Measurements from ENCODE around the gene LRP5. TPM values are rescaled to one million over a fixed set of nuclear protein-coding genes. Genes with fewer than 3 reads are reported as not detected.

LRP5 gene
- total RNA-seq, 1 experiment from 2014 or later: 32.8 TPM

- no TSS peak for BruUV-seq (replicated peaks)
- CTCF ChIA-PET: interaction anchor here (1.5 kb wide), 1 partner anchor 84 kb away, joined by 3 read pairs; no protein-coding TSS in a partner anchor
Measured at GRCh38 chr11:68362801-68363379, 50.5 kb downstream of the LRP5 start.

GRCh38 chr11:68363776-68364175 lies 51.4 kb downstream of the LRP5 start:
- no peaks in the 10 kb centered on the region for H3K4me1 Mint-ChIP-seq (ENCODE audit: insufficient read depth, unreplicated experiment)
- no peaks in the 10 kb centered on the region for H3K9me3 Mint-ChIP-seq (ENCODE audit: unreplicated experiment)
- H3K27me3 Mint-ChIP-seq (ENCODE audit: insufficient read depth, unreplicated experiment): no peaks in the 10 kb centered on the region
- BruUV-seq (replicated peaks): no TSS peak
- intact Hi-C loops (cut with micrococcal nuclease): no loop called here
- ChIA-PET CTCF (interaction anchor here (1.5 kb wide), 1 partner anchor 83 kb away, joined by 3 read pairs; no protein-coding TSS in a partner anchor), POLR2A (no interaction called here)
- TF ChIP-seq, protein P1, sequence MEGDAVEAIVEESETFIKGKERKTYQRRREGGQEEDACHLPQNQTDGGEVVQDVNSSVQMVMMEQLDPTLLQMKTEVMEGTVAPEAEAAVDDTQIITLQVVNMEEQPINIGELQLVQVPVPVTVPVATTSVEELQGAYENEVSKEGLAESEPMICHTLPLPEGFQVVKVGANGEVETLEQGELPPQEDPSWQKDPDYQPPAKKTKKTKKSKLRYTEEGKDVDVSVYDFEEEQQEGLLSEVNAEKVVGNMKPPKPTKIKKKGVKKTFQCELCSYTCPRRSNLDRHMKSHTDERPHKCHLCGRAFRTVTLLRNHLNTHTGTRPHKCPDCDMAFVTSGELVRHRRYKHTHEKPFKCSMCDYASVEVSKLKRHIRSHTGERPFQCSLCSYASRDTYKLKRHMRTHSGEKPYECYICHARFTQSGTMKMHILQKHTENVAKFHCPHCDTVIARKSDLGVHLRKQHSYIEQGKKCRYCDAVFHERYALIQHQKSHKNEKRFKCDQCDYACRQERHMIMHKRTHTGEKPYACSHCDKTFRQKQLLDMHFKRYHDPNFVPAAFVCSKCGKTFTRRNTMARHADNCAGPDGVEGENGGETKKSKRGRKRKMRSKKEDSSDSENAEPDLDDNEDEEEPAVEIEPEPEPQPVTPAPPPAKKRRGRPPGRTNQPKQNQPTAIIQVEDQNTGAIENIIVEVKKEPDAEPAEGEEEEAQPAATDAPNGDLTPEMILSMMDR (IDR thresholded peaks at IDR 0.05; ENCODE audit: unreplicated experiment): no peak
- no peak for DNase-seq (ENCODE audit: unreplicated experiment)
- H3K27ac Mint-ChIP-seq (ENCODE audit: low read depth, unreplicated experiment): no peak overlapping the region
- H3K4me3 Mint-ChIP-seq (ENCODE audit: unreplicated experiment): no peak overlapping the region
- peaks cover 60% of the 10 kb centered on the region for H3K36me3 Mint-ChIP-seq (ENCODE audit: insufficient read depth, unreplicated experiment)

More at GRCh38 chr11:68362801-68363379, 50.5 kb downstream of the LRP5 start:
- no peak overlapping the region for H3K27ac Mint-ChIP-seq (ENCODE audit: low read depth, unreplicated experiment)
- no peaks in the 10 kb centered on the region for H3K4me1 Mint-ChIP-seq (ENCODE audit: insufficient read depth, unreplicated experiment)
- no peaks in the 10 kb centered on the region for H3K9me3 Mint-ChIP-seq (ENCODE audit: unreplicated experiment)
- no peaks in the 10 kb centered on the region for H3K27me3 Mint-ChIP-seq (ENCODE audit: insufficient read depth, unreplicated experiment)
- no peak overlapping the region for H3K4me3 Mint-ChIP-seq (ENCODE audit: unreplicated experiment)
- TF ChIP-seq, protein P1 (IDR thresholded peaks at IDR 0.05; ENCODE audit: unreplicated experiment): no peak
- H3K36me3 Mint-ChIP-seq (ENCODE audit: insufficient read depth, unreplicated experiment): peaks cover 58% of the 10 kb centered on the region
- intact Hi-C loops (cut with micrococcal nuclease): no loop called here
- POLR2A ChIA-PET: no interaction called here
- DNase-seq (ENCODE audit: unreplicated experiment): no peak

DNA sequence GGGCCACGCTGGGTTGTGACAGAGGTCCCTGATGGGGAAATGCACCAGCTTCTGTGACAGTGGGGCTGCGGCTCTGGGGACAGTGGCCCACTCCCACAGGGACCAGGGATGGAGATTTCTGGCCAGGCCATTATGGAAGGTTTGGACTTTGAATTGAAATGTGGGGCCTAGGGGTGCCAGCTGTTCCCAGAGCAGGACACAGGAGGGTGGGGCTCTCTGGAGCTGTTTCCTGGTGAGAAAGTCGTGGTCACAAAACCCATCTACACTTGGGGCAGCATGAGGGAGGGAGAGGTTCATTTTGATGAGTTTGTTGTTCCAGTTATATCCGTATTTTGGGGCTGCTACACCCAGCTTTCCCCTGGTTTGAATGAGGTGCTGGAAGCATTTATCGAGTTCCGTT lies 52.2 kb downstream of the LRP5 start:
- DNase-seq (ENCODE audit: unreplicated experiment): no peak
- peaks cover 60% of the 10 kb centered on the region for H3K36me3 Mint-ChIP-seq (ENCODE audit: insufficient read depth, unreplicated experiment)
- H3K4me1 Mint-ChIP-seq (ENCODE audit: insufficient read depth, unreplicated experiment): no peaks in the 10 kb centered on the region
- ChIA-PET POLR2A (no interaction called here), CTCF (interaction anchor here (0.7 kb wide), 1 partner anchor 29 kb away, joined by 3 read pairs; no protein-coding TSS in a partner anchor)
- TF ChIP-seq, protein P1 (IDR thresholded peaks at IDR 0.05; ENCODE audit: unreplicated experiment): no peak
- H3K9me3 Mint-ChIP-seq (ENCODE audit: unreplicated experiment): no peaks in the 10 kb centered on the region
- intact Hi-C loops (cut with micrococcal nuclease): no loop called here
- no peaks in the 10 kb centered on the region for H3K27me3 Mint-ChIP-seq (ENCODE audit: insufficient read depth, unreplicated experiment)
- no TSS peak for BruUV-seq (replicated peaks)
- no peak overlapping the region for H3K27ac Mint-ChIP-seq (ENCODE audit: low read depth, unreplicated experiment)
- H3K4me3 Mint-ChIP-seq (ENCODE audit: unreplicated experiment): no peak overlapping the region

DNA sequence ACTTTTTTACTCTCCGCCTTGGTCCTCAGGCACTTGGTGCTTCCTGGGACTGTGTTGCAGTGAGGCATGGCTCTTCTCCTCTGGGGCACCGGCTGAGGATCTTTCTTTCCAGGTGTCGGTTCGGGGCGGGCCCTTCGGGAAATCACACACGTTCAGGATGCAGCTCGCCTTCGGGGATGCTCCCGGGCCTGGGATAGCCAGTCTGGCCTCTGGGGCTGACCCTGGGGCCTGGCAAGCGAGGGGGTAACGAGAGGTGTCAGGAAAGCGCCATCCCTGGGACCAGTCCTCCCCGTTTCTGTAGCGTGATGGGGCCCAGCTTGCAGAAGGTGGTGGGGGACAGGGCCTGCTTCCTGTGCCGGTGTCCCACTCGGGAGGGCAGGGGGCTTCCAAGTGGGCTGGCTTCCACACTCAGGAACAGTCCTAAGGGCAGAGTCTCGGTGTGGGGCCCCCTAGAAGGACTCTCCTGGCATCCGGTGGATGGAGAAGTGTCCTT lies 53.6 kb downstream of the LRP5 start:
- BruUV-seq (replicated peaks): no TSS peak
- no peaks in the 10 kb centered on the region for H3K27me3 Mint-ChIP-seq (ENCODE audit: insufficient read depth, unreplicated experiment)
- ChIA-PET CTCF (interaction anchor here (0.6 kb wide), 1 partner anchor 70 kb away, joined by 3 read pairs; no protein-coding TSS in a partner anchor), POLR2A (no interaction called here)
- intact Hi-C loops (cut with micrococcal nuclease): no loop called here
- H3K9me3 Mint-ChIP-seq (ENCODE audit: unreplicated experiment): no peaks in the 10 kb centered on the region
- TF ChIP-seq, protein P1 (IDR thresholded peaks at IDR 0.05; ENCODE audit: unreplicated experiment): no peak
- H3K36me3 Mint-ChIP-seq (ENCODE audit: insufficient read depth, unreplicated experiment): peaks cover 56% of the 10 kb centered on the region
- H3K27ac Mint-ChIP-seq (ENCODE audit: low read depth, unreplicated experiment): no peak overlapping the region
- no peaks in the 10 kb centered on the region for H3K4me1 Mint-ChIP-seq (ENCODE audit: insufficient read depth, unreplicated experiment)
- H3K4me3 Mint-ChIP-seq (ENCODE audit: unreplicated experiment): no peak overlapping the region
- DNase-seq (ENCODE audit: unreplicated experiment): no peak

All from MCF 10A (cell line).